Measurements from ENCODE around the gene SH3BP1.

The SH3BP1 gene

DNA sequence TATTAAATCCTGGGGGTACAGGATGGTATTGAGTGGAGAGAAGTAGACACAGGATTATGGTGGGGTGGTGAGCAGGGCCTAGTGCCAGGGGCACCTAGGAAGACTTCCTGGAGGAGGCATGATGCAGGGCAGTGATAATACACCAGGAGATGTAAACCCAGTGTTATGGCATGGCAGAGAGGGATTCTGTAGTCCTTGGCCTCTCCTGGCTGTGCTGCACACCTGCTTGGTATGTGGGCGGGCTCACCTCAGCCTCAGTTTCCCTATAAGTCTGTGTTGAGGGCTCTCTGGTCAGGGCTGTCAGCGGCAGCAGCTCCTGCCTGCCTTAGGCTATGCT is 21.2 kb downstream of the SH3BP1 start:
- no peak for DNase-seq

DNA sequence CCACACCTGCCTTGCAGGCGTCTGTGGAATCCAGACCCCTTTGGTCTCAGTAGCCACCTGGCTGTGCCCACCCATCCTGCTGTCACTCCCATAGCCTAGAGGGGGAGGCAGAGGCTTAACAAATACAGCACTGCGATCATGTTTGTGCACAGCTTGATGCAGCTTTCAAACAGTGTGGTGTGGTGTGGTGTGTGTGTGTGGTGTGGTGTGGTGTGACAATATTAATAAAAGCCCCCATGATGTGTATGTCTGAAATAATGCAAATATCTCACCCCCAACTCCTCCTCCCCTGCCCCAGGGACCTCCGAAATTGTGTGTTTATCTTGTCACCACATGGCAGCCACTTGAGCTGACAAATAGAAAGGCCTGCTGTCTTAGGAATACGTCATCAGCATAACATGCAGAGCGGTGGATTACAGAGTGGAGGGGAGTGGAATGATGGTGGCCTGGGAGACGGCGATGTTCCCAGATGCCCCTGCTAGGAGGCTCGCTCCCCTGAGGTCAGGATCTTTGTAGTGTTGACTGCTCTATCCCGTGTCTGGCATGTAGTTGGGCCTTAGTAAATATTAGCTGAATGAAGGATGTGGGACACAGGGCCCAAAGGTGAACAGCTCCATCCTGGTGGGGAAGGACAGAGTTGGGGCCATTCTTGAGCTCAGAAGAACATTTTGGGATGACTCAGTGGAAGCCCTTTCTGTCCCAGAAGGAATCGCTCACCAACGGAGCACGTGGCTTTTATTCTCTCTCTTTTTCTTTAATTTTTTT is 21.9 kb downstream of the SH3BP1 start:
- DNase-seq = no peak

DNA sequence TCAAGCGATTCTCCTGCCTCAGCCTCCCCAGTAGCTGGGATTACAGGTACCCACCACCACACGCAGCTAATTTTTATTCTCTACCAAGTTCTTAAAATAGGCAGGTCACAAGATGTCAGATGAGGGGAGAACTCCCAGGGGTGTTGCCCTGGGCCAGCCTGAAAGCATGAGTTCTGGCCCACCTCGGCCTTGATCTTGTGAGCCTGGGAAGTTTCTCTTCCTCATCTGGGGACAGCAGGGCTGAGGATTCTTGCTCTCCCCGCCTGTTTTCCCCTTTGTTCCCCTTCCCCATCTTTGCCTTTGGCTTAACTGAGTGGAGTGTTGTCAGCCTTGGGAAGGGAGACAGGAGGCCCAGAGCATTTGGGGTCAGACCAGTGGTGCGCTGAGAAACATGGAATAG is 22.6 kb downstream of the SH3BP1 start:
- DNase-seq = no peak

GRCh38 chr22:37663521-37664140 is 24.2 kb downstream of the SH3BP1 start:
- DNase-seq = no peak

DNA sequence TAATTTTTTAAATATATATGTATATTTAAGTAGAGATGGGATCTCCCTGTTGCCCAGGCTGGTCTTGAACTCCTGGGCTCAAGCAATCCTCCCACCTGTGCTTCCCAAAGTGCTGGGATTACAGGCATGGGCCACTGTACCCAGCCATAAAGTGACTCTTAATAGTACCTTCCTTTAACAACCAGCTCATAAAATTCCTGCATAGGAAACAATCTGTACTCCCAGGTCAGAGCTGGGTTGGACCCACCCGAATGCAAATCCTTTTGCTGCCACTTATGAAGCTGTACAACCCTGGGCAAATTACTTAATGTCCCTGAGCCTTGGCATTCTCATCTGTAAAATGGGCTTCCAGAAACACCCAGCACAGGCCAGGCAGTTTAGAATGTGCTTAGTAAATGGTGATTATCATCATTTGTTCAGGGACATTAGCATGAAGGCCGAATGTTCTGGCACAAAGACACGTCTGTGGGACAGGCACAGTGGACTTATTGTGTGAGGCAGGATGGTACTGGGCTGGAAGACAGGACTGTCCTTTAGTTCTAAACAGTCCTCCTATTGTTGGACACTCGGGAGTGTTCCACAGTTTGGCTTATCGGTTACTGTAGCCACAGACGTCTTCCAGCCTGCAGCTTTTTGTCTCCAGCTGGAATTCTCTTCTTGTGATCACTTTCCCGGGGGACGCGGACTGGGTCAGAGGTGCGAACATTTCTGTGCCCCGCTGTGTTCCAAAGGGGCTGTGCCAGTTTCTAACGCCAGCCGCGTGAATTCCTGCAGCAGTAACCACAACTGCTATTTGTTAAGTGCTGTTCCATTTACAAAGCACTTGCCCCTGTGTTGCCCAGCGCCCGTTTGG is 25.0 kb downstream of the SH3BP1 start:
- no peak for DNase-seq

DNA sequence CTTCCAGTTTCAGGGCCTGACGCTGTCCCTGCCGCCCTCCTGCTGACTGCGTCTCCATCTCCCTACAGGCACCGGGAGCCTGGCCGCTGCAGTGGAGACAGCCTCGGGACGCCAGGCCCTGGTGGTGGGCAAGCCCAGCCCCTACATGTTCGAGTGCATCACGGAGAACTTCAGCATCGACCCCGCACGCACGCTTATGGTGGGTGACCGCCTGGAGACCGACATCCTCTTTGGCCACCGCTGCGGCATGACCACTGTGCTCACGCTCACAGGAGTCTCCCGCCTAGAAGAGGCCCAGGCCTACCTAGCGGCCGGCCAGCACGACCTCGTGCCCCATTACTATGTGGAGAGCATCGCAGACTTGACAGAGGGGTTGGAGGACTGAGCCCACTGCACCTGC is 26.0 kb downstream of the SH3BP1 start:
- no peak for DNase-seq

DNA sequence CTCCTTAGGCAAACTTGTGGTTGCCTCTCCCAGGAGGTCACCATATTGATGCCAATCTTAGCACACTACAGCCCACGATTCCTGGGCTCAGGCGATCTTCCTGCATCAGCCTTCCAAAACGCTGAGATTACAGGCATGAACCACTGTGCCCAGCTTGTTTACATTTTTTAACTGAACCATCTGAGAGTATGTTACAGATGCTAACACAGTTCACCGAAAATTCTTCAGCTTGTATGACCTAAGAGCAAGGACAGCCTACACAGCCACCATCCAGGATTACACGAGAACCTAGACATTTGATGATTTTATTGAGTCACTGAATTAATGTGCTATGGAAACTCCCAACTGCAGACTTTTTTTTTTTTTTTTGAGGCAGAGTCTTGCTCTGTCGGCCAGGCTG is 30.1 kb downstream of the SH3BP1 start:
- DNase-seq = no peak

GRCh38 chr22:37672206-37672919 is 32.9 kb downstream of the SH3BP1 start:
- no peak for DNase-seq

DNA sequence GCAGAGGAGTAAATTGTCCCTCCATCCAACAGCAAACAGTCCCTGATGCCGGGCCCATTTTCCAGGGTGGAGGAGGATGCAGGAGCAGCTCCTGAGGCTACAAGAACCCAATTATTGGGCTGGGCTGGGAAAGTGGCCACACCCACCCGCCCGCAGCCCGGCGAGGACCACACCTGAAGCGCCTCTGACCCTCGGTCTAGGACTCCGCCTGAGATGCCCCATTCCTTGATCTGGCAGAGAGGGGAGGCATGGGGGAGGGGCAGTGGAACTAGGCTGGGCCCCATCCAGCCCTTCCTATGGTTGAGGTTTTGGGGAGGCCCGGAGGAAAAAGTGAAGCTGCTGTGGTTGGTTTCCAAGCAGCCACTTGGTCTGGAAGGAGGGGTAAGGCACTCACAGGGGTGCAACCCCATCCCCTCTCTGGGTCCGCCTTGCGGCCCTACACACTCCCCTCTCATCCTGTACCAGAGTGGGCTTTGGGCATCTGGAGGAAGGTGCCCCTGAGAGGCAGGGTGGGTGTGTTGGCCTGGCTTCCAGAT is 33.5 kb downstream of the SH3BP1 start:
- DNase-seq = no peak

GRCh38 chr22:37674248-37674647 is 34.8 kb downstream of the SH3BP1 start:
- DNase-seq = no peak

GRCh38 chr22:37674951-37675929 is 35.8 kb downstream of the SH3BP1 start, which contains the start of gene LGALS1:
TSS of gene LGALS1 (plus strand) at chr22:37675636. CDS start at chr22:37675703, 67 bp downstream.
- peak; percentile 81 for DNase-seq

DNA sequence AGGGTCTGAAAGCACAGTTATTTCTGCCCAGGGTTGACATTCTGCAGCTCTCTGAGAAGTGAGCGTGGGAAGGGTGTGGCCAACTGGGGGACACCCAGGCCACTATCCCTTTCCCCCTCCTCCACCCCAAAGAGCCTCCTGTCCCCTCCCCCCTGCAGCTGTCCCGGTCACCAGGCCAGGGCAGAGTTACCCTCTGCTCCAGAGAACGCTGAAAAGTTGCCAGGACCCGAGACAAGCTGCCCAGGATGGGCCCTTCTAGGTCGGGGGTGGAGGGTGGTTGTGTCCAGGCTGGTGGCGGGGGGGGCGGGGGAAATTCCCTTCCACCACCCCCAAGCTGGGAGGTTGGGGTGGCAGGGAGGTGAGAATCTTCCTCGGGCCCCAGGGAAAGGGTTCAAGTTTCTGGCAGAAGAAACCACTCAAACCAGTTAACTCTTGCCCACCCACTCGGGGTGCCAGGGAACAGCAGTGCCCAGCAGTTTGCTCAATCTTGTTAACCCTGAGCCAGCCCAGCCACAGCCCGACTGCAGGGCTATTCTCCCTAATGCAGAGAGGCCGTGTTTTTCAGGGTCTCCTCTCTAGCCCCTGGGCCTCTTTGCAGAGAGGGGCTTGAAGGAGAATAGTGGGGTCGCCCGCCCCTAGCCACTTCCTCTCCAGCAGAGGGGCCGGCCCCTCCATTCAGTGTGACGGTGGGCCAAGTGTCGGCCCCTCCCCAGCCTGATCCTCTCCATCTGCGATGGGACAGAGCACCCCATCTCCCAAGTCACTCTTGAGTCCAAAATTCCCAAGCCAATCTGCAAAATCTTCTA is 36.7 kb downstream of the SH3BP1 start:
- no peak for DNase-seq

DNA sequence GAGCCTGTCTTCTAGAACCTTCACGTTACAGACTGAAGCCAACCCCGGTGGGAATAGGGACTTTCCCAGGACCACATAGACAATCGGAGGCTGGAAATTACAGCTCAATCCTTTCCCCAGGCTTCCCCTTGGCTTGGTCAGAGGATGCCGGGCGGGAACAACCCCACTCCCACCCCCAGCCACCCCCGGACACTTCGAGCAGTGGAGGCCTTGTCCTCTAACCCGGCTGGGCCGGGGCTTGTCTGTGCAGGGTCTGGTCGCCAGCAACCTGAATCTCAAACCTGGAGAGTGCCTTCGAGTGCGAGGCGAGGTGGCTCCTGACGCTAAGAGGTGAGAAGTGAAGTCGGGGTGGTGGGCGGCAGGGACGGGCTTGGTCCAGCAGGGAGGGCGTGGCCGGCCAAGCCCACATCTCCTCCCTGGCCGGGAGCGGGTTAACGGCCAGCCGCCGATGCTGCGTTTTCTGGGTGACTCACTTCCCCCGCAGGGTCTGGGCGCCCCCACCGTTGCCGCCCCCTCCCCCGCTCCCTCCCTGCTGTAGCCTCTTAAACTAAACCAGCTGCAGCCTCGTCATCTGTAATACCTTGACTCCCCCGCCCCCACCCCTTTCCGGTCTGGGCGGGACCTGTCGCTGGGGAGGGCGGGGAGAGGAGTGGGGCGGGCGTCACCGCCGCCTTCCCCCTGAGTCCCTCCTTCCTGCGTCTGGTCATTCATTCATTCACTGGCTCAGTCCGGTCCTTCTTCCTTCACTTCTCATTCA is 37.4 kb downstream of the SH3BP1 start:
- DNase-seq = peak; percentile 79

DNA sequence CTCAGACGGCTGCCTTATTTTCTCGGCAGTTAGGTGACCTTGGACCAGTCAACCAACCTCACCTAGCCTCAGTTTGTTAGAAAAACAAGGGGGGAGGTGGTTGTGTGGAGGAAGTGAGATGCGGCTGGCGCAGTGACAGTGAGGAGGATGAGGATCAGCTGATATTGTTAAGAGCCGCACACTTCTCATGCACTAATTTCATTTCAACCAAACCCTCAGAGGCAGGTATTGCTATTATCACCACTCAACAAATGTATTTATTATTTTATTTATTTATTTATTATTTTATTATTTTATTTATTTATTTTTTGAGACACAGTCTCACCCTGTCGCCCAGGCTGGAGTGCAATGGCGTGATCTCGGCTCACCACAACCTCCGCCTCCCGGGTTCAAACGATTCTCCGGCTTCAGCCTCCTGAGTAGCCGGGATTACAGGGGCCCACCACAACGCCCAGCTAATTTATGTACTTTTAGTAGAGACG is 38.1 kb downstream of the SH3BP1 start:
- no peak for DNase-seq

DNA sequence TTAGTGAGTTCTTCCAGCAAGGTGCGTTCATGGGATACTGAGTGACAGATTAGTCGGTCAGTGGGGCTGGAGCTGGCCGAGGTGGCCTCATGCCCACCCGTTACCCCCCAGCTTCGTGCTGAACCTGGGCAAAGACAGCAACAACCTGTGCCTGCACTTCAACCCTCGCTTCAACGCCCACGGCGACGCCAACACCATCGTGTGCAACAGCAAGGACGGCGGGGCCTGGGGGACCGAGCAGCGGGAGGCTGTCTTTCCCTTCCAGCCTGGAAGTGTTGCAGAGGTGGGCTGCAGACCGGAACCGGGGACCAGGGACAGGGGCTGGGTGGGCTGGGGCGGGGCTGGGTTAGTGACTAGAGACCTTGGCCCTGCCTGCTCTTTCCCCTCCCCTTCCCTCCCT is 38.9 kb downstream of the SH3BP1 start:
- DNase-seq = no peak

- DNase-seq = no peak
Observed at GRCh38 chr22:37679670-37680069, 40.2 kb downstream of the SH3BP1 start.

DNA sequence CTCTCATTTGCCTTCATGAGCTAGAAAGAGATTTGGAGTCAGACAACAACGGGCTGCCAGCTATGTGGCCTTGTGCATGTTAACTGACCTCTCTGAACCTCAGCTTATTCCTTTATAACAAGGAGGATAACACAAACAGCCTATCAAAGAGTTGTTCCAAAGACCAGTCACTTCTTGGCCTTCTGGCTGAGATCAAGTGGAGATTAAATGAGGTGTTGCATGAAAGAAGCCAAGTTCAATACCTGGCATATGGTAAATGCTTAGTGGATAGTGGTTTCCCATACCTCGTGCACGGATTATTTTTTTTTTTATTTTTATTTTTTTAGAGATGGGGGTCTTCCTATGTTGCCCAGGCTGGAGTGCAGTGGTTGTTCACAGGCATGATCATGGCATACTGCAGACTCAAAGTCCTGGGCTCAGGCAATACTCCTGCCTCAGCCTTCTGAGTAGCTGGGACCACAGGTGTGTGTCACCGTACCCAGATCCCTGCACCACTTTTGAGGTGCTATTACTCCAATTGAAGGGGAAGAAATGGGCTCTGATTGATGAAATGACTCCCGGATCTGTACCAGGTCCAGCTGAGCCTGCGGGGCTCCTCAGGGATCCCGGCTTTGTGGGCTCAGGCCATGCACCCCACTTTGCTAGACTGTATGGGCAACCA is 40.9 kb downstream of the SH3BP1 start:
- DNase-seq = no peak

DNA sequence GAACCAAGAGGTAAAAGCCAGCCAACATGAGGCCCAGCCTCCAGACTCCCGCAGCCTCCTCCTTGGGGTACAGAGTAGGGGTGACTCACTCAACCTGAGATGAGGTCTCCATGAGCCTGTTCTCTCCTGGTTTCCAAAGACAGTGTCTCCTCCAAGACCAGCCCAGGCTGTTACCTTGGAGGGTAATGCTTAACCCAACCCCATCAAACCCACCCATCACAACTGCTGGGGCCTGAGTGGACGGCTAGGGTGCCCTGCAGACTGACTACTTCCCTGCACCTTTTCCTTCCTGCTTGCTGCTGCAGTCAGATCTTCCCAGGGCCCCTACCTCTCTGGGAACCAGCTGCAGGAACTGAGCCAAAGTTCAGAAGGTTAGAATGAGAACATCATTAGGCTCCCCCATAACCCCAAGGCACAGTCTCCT is 41.5 kb downstream of the SH3BP1 start:
- no peak for DNase-seq

DNA sequence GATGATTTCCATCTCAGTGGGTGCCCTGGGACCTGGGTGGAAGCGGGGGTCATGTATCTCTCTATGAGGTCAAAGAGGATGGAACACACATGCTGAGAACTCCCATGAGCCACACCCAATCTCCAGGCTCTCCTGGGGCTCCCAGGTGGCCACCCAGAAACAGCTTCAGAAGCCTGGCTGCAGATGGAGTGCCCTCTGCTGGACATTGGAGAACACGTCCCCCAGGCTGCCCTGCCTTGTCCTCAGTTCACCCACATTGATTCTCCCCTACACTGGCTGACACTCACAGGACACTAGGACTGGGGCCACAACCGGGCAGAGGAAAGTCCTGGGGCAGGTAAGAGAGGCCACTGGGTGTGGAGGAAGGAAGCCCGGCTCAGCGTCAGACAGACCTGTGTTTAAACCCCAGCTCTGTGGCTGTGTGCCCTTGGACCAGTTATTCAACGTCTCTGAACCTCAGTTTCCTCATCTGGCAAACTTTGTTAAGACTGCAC is 42.1 kb downstream of the SH3BP1 start:
- no peak for DNase-seq
